DOHH2 (cell line): Measurements from ENCODE around the gene MMP15.

Experiments used
- H3F3A ChIP-seq: fragments of 200-600 bp; sonication (generic), shearing (Covaris generic); 2 replicates; pipeline ENCODE4 v1.6.0; 2016; ENCODE audit warnings: antibody characterized with exemption, mild to moderate bottlenecking; ENCODE audit not compliant: control insufficient read depth, insufficient read depth
- H3K27ac ChIP-seq: fragments of 200-600 bp; sonication (generic); 2 replicates; pipeline ENCODE4 v1.5.1; 2014; ENCODE audit warnings: low read depth, mild to moderate bottlenecking, low read length, moderate library complexity
- H3K27me3 ChIP-seq: fragments of 200-600 bp; sonication (generic); 2 replicates; pipeline ENCODE4 v1.6.1; 2014; ENCODE audit warnings: mild to moderate bottlenecking, low read length, mixed read lengths; ENCODE audit not compliant: control insufficient read depth
- H3K36me3 ChIP-seq: fragments of 200-600 bp; sonication (generic); 2 replicates; pipeline ENCODE4 v1.6.1; 2014; ENCODE audit warnings: mild to moderate bottlenecking, low read length, moderate library complexity, mixed read lengths; ENCODE audit not compliant: control insufficient read depth
- H3K4me1 ChIP-seq: fragments of 200-600 bp; sonication (generic); 2 replicates; pipeline ENCODE4 v1.6.1; 2014; ENCODE audit warnings: mild to moderate bottlenecking, low read length, mixed read lengths; ENCODE audit not compliant: control insufficient read depth
- H3K4me2 ChIP-seq: fragments of 200-600 bp; sonication (generic); 2 replicates; pipeline ENCODE4 v1.6.0; 2014; ENCODE audit warnings: mild to moderate bottlenecking, low read length, moderate library complexity
- H3K4me3 ChIP-seq: fragments of 200-600 bp; sonication (generic); 2 replicates; pipeline ENCODE4 v1.5.1; 2014; ENCODE audit warnings: mild to moderate bottlenecking, low read length, mixed read lengths
- H3K79me2 ChIP-seq: fragments of 200-600 bp; sonication (generic); 2 replicates; pipeline ENCODE4 v1.6.1; 2014; ENCODE audit warnings: mild to moderate bottlenecking, low read length, mixed read lengths; ENCODE audit not compliant: control insufficient read depth
- H3K9me2 ChIP-seq: fragments of 200-600 bp; sonication (generic); replicated peaks from 2 replicates; pipeline ENCODE4 v1.6.1; 2014; ENCODE audit warnings: mild to moderate bottlenecking, low read length, mixed read lengths; ENCODE audit not compliant: control insufficient read depth
- H3K9me3 ChIP-seq: fragments of 200-600 bp; sonication (generic); 2 replicates; pipeline ENCODE4 v1.6.1; 2014; ENCODE audit warnings: antibody characterized with exemption, low read length, mixed read lengths; ENCODE audit not compliant: control insufficient read depth, insufficient read depth
- H4K20me1 ChIP-seq: fragments of 200-600 bp; sonication (generic); 2 replicates; pipeline ENCODE4 v1.6.0; 2014; ENCODE audit warnings: low read depth, mild to moderate bottlenecking, antibody characterized with exemption, low read length, moderate library complexity; ENCODE audit not compliant: control insufficient read depth, insufficient read depth
- EZH2phosphoT487 ChIP-seq: fragments of 200-600 bp; sonication (generic); IDR thresholded peaks from 2 replicates; pipeline ENCODE4 v1.6.1; 2017; ENCODE audit warnings: borderline replicate concordance, mild to moderate bottlenecking, antibody characterized with exemption, low read length, moderate library complexity, mixed read lengths
- TF ChIP-seq, protein P1 (sequence below): fragments of 200-600 bp; sonication (generic); IDR thresholded peaks from one replicate; pipeline ENCODE4 v1.5.1; 2014; ENCODE audit warnings: antibody characterized with exemption, mild to moderate bottlenecking, low read depth, low read length; ENCODE audit not compliant: poor library complexity, severe bottlenecking

Gene MMP15

DNA sequence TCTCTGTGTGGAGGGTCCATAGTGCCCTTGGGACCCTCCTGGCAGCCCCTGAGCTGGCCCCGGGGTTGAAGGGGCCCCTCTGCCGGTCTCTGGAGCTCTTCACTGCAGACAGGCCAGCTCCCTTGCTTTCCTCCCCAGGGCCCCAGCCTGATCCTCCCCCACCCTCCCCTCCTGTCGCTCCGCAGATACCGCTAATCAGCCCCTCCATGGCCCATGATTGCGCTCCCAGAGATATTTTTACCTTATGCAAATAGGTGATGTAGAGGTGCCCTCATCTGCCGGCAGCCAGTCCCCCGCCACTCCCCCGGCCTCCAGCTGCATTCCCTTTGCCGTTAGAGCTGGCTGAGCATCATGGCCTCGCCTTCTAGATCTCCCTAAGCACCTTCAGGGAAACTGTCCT lies 9.2 kb downstream of the MMP15 start:
- TF ChIP-seq EZH2phosphoT487, result no peak
- TF ChIP-seq, protein P1, sequence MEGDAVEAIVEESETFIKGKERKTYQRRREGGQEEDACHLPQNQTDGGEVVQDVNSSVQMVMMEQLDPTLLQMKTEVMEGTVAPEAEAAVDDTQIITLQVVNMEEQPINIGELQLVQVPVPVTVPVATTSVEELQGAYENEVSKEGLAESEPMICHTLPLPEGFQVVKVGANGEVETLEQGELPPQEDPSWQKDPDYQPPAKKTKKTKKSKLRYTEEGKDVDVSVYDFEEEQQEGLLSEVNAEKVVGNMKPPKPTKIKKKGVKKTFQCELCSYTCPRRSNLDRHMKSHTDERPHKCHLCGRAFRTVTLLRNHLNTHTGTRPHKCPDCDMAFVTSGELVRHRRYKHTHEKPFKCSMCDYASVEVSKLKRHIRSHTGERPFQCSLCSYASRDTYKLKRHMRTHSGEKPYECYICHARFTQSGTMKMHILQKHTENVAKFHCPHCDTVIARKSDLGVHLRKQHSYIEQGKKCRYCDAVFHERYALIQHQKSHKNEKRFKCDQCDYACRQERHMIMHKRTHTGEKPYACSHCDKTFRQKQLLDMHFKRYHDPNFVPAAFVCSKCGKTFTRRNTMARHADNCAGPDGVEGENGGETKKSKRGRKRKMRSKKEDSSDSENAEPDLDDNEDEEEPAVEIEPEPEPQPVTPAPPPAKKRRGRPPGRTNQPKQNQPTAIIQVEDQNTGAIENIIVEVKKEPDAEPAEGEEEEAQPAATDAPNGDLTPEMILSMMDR, result no peak
- H3K4me2 ChIP-seq, result peak overlapping the region; percentile 100

DNA sequence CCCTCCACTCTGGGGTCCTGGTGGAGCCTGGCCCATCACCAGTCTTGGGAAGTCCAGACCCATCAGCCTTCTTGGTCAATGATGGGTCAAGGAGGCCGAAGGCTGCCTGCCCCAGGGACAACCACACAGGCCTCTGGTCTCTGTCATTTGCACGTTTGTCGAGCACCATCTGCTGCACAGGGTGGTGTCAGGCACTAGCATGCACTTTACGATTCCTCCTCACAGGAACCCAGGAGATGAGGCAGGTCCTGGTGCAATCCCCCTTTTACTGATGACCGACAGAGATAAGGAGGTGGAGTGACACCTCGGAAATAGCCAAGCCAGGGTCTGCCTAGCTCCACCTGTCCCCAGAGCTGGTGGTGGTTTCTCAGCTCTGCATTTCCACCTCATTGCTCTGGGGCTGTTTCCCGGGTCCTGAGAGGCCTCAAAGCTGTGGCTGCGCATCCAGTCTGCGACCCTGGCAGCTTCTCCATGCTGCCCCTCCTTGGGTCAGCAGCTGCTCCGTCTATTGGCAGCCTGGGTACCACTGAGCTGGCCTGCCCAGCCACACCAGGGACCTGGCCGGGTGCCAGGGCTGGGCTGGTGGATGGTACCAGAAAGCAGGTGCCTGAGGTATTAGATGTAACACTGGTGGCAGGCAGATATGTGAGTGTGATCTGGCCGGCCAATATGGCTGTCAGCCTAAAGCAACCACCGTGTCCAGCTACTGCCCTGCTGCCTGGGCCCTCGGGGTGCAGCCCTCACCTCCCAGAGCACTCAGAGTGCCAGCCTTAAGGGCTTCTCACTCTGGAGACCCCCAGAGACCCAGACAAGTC lies 10.0 kb downstream of the MMP15 start:
- Histone ChIP-seq H3K9me3 (no peaks in the 10 kb centered on the region), H3K27me3 (no peaks in the 10 kb centered on the region), H3K79me2 (peaks cover 8% of the 10 kb centered on the region), H3F3A (peaks cover 9% of the 10 kb centered on the region), H3K27ac (peak overlapping the region; percentile 98), H3K9me2 (no peaks in the 10 kb centered on the region), H4K20me1 (no peaks in the 10 kb centered on the region), H3K4me2 (peak overlapping the region; percentile 100), H3K4me1 (peaks cover 64% of the 10 kb centered on the region), H3K4me3 (peak overlapping the region; percentile 83), H3K36me3 (no peaks in the 10 kb centered on the region)
- no peak for TF ChIP-seq EZH2phosphoT487
- TF ChIP-seq, protein P1, result peak; percentile 54

More for the DNA sequence above, 9.2 kb downstream of the MMP15 start:
- no peaks in the 10 kb centered on the region for H3K9me3 ChIP-seq
- peak overlapping the region; percentile 98 for H3K27ac ChIP-seq
- peaks cover 9% of the 10 kb centered on the region for H3F3A ChIP-seq
- H3K79me2 ChIP-seq, result peaks cover 8% of the 10 kb centered on the region
- H3K9me2 ChIP-seq, result no peaks in the 10 kb centered on the region
- no peaks in the 10 kb centered on the region for H4K20me1 ChIP-seq
- peak overlapping the region; percentile 83 for H3K4me3 ChIP-seq
- no peaks in the 10 kb centered on the region for H3K27me3 ChIP-seq
- peaks cover 64% of the 10 kb centered on the region for H3K4me1 ChIP-seq
- H3K36me3 ChIP-seq, result no peaks in the 10 kb centered on the region

DNA sequence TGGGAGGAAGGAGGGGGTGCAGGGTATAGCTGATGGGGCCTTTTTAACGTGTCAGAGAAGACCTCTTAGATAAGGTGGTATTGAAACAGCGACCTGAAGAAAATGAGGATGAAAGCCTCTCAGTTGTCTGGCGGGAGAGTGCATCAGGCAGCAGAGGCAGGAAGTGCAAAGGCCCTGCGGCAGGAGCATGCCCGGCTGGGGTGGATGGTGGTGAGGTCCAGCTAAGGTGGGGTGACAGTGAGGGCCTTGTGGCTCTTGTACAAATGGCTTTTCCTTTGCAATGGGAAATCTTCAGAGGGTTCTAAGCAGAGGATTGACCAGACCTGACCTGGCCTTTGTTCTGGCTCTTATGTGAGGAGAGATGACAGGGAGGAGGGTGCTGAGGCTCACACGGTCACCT lies 11.4 kb downstream of the MMP15 start:
- no peaks in the 10 kb centered on the region for H3K9me3 ChIP-seq
- H3K4me3 ChIP-seq, result no peak overlapping the region
- peaks cover 62% of the 10 kb centered on the region for H3K4me1 ChIP-seq
- no peaks in the 10 kb centered on the region for H3K9me2 ChIP-seq
- no peaks in the 10 kb centered on the region for H3K36me3 ChIP-seq
- H3K4me2 ChIP-seq, result no peak overlapping the region
- no peaks in the 10 kb centered on the region for H4K20me1 ChIP-seq
- peaks cover 8% of the 10 kb centered on the region for H3K79me2 ChIP-seq
- no peaks in the 10 kb centered on the region for H3K27me3 ChIP-seq
- peaks cover 7% of the 10 kb centered on the region for H3F3A ChIP-seq
- no peak overlapping the region for H3K27ac ChIP-seq
- TF ChIP-seq, protein P1, result no peak
- TF ChIP-seq EZH2phosphoT487, result no peak
